GM12873 (cell line): Measurements from ENCODE around the gene SAXO1.
A peak's percentile ranks its signal among the peaks of the same experiment; 100 is the strongest.

Source experiments
- CTCF ChIP-seq: IDR thresholded peaks from 2 replicates; pipeline ENCODE4 v1.5.1; 2012; ENCODE audit warnings: low read depth, mild to moderate bottlenecking, moderate library complexity, low read length, control low read depth; ENCODE audit not compliant: insufficient read depth; ENCODE audit errors: missing control alignments

SAXO1 gene

GRCh38 chr9:19048966-19049916 is 16.2 kb upstream of the SAXO1 start, which contains the start of gene RRAGA:
TSS of gene RRAGA (plus strand) at chr9:19049427. CDS start at chr9:19049660, 233 bp downstream.
- TF ChIP-seq CTCF, result peak; percentile 84

- peak; percentile 35 for TF ChIP-seq CTCF
Measured at GRCh38 chr9:19036611-19037010, 3.6 kb upstream of the SAXO1 start.

GRCh38 chr9:19032406-19032805 is 603 bp downstream of the SAXO1 start:
- no peak for TF ChIP-seq CTCF

- no peak for TF ChIP-seq CTCF
Measured at GRCh38 chr9:19030899-19031298, 2.1 kb downstream of the SAXO1 start.

- peak; percentile 66 for TF ChIP-seq CTCF
Measured at GRCh38 chr9:19028835-19029451, 4.1 kb downstream of the SAXO1 start.

GRCh38 chr9:19027825-19028224 is 5.2 kb downstream of the SAXO1 start:
- no peak for TF ChIP-seq CTCF

GRCh38 chr9:19026375-19026774 is 6.6 kb downstream of the SAXO1 start:
- TF ChIP-seq CTCF, result no peak
